Kidney (tissue), 11 donors: ENCODE measurements around the gene AGAP6. TPM values are rescaled to one million over a fixed set of nuclear protein-coding genes. Genes with fewer than 3 reads are reported as not detected.
"Not testable (repeated sequence)": the region's sequence is repeated elsewhere in the genome, so short reads cannot be mapped to it uniquely, and the experiment has no call there.

Experiments used
- DNase-seq, 5 donors: peaks; one replicate each; pipeline ENCODE4 v3.0.0-alpha.2; 2013 to 2020
- FAIRE-seq: peaks from 2 replicates; lab custom pipeline; 2012; peaks lifted over from hg19 to GRCh38; lab: Jason Lieb, UNC
- H3K27ac ChIP-seq, 2 donors: one replicate each; pipeline ENCODE4 v1.7.0; 2013; ENCODE audit warnings: low read depth in 2 of 2, low read length in 2 of 2, inconsistent platforms in 1 of 2
- H3K27me3 ChIP-seq: one replicate; pipeline ENCODE4 v1.7.1; 2013; ENCODE audit warnings: low read length, inconsistent platforms; ENCODE audit not compliant: control insufficient read depth, insufficient read depth
- H3K36me3 ChIP-seq, 3 donors: one replicate each; pipeline versions ENCODE4 v1.7.0 to v1.7.1; 2013; ENCODE audit warnings: low read length in 3 of 3, control low read depth in 1 of 3, inconsistent platforms in 1 of 3; ENCODE audit not compliant: insufficient read depth in 3 of 3, control insufficient read depth in 2 of 3
- H3K4me1 ChIP-seq, 3 donors: one replicate each; pipeline versions ENCODE4 v1.7.0 to v1.7.1; 2013; ENCODE audit warnings: low read length in 3 of 3, inconsistent platforms in 1 of 3, low read depth in 1 of 3; ENCODE audit not compliant: control insufficient read depth in 2 of 3, insufficient read depth in 2 of 3
- H3K4me3 ChIP-seq, 3 donors: one replicate each; pipeline versions ENCODE4 v1.7.0 to v1.8.1; 2013; ENCODE audit warnings: low read length in 3 of 3, control low read depth in 1 of 3, inconsistent platforms in 1 of 3
- H3K9ac ChIP-seq, 3 donors: one replicate each; pipeline versions ENCODE4 v1.7.0 to v1.7.1; 2013; ENCODE audit warnings: low read length in 3 of 3, control low read depth in 1 of 3, inconsistent platforms in 1 of 3
- H3K9me3 ChIP-seq, 3 donors: one replicate each; pipeline versions ENCODE4 v1.7.0 to v1.7.1; 2013; ENCODE audit warnings: low read length in 3 of 3, control low read depth in 1 of 3, inconsistent platforms in 1 of 3; ENCODE audit not compliant: control insufficient read depth in 2 of 3, insufficient read depth in 1 of 3
- intact Hi-C: fragments of 100-400 bp; cut with DNase I; formaldehyde crosslinking; loops from one replicate; pipeline ENCODE4 v1.11.1; 2022
- polyA plus RNA-seq: library from polyadenylated mRNA; stranded (reverse); fragments of 350-450 nt; fragmentation: Illumina TruSeq; extraction: RNeasy Lipid Tissue Mini Kit (QIAGEN cat#74804); gene quantifications from one replicate; pipeline ENCODE4 v1.2.3, GENCODE V29; 2014; ENCODE audit warnings: low read depth, low replicate concordance; ENCODE audit not compliant: insufficient read depth
- total RNA-seq: library from RNA; stranded (reverse); fragmentation: NEBNext Ultra II Directional; extraction: Animal tissue kit (Norgen Biotek cat#: 25700); gene quantifications from one replicate; pipeline ENCODE4 v1.2.1, GENCODE V29; 2021
- donor health status: control.
- donor health status: control.
- donor health status: DM: yes; HTN: yes; CAD: no.
- donor health status: Normal renal cell carcinoma (clear cell type).

Gene AGAP6
- total and polyA plus RNA-seq, 2 donors from 2014 or later, result 5.2 to 14.4 TPM

DNA sequence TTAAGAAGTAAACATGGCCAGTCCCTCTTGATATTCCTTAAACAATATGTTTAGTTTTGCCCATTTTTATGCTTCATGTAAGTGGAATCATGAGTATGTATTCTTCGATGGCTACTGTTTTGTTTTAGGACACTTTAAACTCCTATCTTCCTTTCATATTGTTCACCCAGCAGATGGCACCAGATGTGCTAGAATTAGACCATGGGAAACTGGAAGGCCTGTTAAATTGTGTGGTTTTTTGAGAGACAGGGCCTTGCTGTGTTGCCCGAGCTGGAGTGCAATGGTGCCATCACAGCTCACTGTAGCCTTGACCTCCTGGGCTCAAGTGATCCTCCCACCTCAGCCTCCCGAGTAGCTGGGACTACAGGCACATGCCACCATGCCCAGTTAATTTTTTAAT is 35.1 kb upstream of the AGAP6 start:
- H3K4me1 ChIP-seq, H3K27ac ChIP-seq, H3K4me3 ChIP-seq, DNase-seq, H3K9ac ChIP-seq, H3K9me3 ChIP-seq, H3K27me3 ChIP-seq, intact Hi-C loops: not testable (repeated sequence)
- peaks cover 3 to 10% (median 5%) of the 10 kb centered on the region in 3 donors for H3K36me3 ChIP-seq
- FAIRE-seq, result peak; percentile 46

DNA sequence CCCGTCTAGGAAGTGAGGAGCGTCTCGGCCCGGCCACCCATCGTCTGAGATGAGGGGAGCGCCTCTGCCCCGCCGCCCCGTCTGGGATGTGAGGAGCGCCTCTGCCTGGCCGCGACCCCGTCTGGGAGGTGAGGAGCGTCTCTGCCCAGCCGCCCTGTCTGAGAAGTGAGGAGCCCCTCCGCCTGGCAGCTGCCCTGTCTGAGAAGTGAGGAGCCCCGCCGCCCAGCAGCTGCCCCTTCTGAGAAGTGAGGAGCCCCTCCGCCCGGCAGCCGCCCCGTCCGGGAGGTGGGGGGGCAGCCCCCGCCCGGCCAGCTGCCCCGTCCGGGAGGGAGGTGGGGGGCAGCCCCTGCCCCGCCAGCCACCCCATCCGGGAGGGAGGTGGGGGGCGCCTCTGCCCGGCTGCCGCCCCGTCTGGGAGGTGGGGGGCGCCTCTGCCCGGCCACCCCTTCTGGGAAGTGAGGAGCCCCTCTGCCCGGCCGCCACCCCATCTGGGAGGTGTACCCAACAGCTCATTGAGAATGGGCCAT is 17.8 kb upstream of the AGAP6 start:
- intact Hi-C loops, H3K4me3 ChIP-seq, H3K9ac ChIP-seq, H3K9me3 ChIP-seq, H3K4me1 ChIP-seq, H3K36me3 ChIP-seq, H3K27ac ChIP-seq, FAIRE-seq, H3K27me3 ChIP-seq: not testable (repeated sequence)
- peak in 1 of 5 donors; percentile 48 for DNase-seq

- H3K36me3 ChIP-seq, H3K27me3 ChIP-seq, intact Hi-C loops, H3K4me3 ChIP-seq, H3K27ac ChIP-seq, H3K9me3 ChIP-seq, FAIRE-seq, H3K9ac ChIP-seq, DNase-seq, H3K4me1 ChIP-seq: not testable (repeated sequence)
Observed at GRCh38 chr10:49971466-49971865, 16.7 kb upstream of the AGAP6 start.

DNA sequence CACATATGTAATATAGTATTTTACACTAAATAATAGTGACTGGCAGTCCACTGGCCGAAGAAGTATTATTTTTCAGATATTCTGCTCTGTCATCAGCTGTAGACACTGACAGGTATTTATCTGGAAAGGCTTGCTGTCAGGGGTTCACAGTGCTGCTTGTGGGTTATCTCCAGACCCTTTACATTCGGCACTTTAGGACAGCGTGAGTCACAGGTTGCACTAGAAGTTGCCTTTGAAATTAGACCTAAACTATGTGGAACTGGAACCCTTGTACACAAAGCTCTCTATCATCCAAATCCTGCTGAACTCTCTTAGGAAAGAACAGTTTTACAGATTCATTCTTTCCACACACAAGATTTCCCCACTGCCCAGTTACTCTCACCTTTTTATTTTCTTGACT is 16.1 kb upstream of the AGAP6 start:
- H3K36me3 ChIP-seq, H3K4me3 ChIP-seq, H3K9ac ChIP-seq, intact Hi-C loops, H3K27ac ChIP-seq, H3K27me3 ChIP-seq, H3K9me3 ChIP-seq, FAIRE-seq, DNase-seq, H3K4me1 ChIP-seq: not testable (repeated sequence)

DNA sequence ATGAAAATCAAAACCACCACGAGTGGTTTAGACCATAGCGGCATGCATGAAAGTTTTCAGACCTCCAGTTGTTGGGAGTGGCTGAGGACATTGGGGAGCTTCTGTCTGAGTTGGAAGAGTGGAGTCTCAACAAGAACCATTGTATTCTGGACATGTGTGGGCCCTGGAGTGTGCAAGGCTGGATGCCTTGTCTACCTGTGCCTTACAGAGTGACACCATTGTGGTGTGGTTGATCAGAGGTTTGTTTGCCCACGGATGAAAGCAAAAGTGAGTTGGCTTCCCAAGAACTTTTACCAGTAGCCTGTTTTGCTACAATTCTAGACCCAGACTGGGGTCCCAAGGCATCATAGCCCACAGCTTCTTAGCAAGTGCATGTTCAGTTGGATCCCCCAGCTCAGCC is 10.4 kb upstream of the AGAP6 start:
- H3K4me3 ChIP-seq, intact Hi-C loops, H3K27me3 ChIP-seq, H3K4me1 ChIP-seq, FAIRE-seq, DNase-seq, H3K36me3 ChIP-seq, H3K27ac ChIP-seq, H3K9me3 ChIP-seq, H3K9ac ChIP-seq: not testable (repeated sequence)

DNA sequence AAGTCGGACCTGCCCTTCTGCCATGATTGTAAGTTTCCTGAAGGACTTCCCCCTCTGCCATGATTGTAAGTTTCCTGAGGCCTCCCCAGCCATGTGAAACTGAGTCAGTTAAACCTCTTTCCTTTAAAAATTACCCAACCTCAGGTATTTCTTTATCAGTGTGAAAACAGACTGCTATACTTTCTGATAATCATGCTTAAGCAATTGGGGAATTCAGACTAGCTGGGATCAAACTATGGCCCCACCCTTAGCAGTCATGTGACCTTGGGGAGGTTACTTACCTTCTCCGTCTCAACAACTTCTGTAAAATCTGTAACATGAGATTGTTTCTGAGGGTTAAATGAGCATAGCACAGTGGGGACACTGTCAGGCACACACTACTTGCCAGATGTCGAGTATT is 999 bp upstream of the AGAP6 start:
- H3K9me3 ChIP-seq, H3K27me3 ChIP-seq, FAIRE-seq, H3K9ac ChIP-seq, H3K36me3 ChIP-seq, DNase-seq, H3K4me1 ChIP-seq, H3K4me3 ChIP-seq, H3K27ac ChIP-seq, intact Hi-C loops: not testable (repeated sequence)

GRCh38 chr10:49995321-49995720 is 7.1 kb downstream of the AGAP6 start:
- H3K27ac ChIP-seq, intact Hi-C loops, H3K4me3 ChIP-seq, DNase-seq, H3K4me1 ChIP-seq, H3K36me3 ChIP-seq, FAIRE-seq, H3K9me3 ChIP-seq, H3K27me3 ChIP-seq, H3K9ac ChIP-seq: not testable (repeated sequence)

- H3K27me3 ChIP-seq, H3K9me3 ChIP-seq, H3K27ac ChIP-seq, intact Hi-C loops, FAIRE-seq, DNase-seq, H3K4me1 ChIP-seq, H3K36me3 ChIP-seq, H3K9ac ChIP-seq, H3K4me3 ChIP-seq: not testable (repeated sequence)
Observed at GRCh38 chr10:50014024-50014423, 25.8 kb downstream of the AGAP6 start.
